Superior temporal gyrus (tissue), 1 donor: ENCODE results near the gene EEF1E1.
"Not testable (repeated sequence)": the region's sequence is repeated elsewhere in the genome, so short reads cannot be mapped to it uniquely, and the experiment has no call there.

Experiments
- DNase-seq: peaks from one replicate; pipeline ENCODE4 v3.0.0-alpha.2; 2016; ENCODE audit errors: extremely low spot score

The EEF1E1 gene

DNA sequence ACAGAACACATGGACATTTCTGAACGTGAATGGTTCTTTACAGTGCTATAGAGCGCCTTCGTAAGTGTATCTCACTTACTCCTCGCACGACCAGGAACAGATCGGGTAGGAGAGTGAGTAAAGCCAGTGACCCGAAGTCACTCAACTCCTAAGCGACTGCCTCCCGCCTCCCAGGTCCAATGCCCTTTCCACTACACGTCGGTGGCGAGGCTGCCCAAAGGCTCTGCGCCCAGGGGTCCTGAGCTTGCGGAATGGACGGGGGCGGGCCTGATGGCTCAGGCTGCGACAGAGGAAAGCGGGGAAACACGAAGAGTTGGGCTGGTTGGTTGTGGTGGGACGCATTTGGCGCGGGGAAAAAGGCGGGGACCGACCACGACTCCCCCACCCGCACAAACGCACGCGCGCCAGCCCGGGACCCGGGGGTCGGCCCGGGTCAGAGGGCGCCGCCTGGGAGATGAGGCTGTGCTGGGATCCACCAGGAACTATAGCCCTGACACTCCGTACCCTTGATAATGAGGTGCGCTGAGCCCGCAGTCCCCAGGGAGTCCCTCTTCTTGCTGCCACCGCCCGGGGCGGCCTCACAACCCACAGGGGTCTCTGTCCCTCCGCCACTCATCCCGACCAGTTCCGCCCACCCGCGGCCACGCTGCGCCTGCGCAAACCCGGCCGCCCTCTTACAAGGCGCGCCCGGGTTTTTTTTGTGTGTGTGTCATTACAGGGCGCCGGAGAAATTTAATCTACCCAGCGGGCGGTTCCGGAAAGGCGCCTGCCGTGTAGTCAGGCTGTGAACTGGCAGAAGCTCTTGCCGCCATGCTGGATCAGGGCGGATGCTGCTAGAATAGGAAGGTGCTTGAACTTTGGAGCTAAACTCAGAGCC lies 38.3 kb downstream of the EEF1E1 start, which contains the start of gene BLOC1S5:
BLOC1S5 (minus strand) TSS at position 629 of the 877 bp plus-strand sequence; CDS start at position 616, 13 bp downstream.
- DNase-seq, result peak; percentile 97

DNA sequence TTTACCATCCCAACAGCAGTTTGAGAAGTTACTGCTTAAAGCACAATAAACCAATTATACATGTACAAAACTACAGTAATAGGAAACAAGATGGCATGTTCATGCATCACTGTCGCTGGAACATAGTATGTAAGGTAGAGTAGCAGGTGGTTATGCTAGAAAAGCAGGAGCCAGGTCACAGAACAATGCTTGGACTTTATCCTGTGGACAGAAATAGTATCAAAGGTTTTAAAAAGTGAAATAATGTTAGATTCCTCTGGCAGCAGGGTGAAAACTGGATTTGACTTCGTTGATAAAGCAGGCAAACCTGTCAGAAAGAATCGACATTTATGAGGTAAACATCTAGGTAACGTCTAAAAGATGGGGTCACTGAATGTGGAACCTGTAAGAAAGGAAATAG lies 40.6 kb downstream of the EEF1E1 start:
- DNase-seq, result no peak

DNA sequence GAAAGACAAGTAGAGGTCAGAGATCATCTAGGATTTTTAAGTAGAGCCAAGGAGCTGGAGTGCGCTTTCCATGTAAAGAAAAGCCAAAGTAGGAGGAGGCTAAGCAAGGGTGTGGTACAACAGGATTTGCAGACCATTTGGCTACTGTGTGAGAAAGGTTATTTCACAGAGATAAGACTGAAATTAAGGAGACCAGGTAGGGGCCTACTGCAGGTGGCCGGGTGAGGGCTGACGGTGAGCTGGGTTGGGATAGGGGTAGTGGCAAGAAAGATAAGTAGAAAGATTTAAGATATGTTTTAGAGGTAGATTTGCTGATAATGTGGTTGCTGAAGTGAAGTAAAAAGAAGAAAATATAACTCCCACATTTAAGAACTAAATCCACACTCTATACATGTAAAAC lies 42.0 kb downstream of the EEF1E1 start:
- no peak for DNase-seq

DNA sequence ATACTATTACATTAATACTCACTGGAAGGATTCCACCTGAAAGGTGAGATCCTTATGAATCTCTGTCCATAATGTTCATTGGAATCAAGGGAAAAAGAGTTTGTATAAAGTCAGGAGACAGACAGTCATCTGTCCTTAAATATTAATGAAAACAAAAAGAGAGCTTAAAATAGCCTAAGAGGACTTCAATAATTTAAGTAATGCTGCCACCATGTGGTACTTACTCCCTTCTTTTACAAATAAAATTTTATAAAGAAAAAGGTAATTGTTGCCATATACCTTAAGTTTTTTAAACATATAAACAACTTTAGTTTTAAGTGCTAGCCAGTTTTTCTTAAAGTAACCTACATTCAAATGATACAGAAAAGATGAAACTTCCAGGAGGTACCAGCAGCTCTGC lies 43.2 kb downstream of the EEF1E1 start:
- peak; percentile 55 for DNase-seq

DNA sequence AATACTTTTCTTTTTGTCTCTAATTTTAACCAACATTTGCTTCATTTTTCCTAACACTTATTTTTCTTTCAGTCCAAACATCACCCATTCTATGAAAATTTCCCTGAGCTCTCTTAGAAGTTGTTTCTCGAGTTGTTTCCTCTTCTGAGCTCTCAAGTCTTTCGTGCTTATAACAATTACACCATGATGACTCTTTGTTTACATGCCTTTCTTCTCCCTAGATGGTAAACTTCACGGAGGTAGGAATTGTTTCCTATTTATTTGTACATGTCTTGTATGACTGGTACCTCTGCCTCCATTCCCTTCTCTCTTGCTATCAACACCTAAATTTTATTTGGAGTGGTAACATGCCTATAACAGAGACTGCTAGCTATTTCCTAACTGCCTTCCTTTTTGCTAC lies 44.6 kb downstream of the EEF1E1 start:
- DNase-seq, result no peak

DNA sequence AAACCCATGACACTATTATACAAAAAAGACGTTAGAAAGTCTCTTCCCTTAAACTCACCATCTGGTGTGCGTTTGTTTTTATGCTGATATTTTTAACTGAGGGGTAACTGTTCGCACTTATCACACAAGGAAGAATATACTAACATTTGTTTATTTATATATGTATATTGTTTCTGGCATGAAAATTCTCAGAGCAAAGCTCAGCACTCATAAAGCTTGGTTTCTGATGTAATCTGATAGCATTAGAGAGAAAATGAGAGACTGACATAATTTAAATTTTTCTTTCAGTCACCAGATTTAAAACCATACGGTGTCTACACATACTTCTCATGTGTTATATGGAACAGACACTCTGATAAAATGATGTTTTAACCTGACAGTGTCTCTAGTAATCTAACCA lies 45.1 kb downstream of the EEF1E1 start:
- no peak for DNase-seq

DNA sequence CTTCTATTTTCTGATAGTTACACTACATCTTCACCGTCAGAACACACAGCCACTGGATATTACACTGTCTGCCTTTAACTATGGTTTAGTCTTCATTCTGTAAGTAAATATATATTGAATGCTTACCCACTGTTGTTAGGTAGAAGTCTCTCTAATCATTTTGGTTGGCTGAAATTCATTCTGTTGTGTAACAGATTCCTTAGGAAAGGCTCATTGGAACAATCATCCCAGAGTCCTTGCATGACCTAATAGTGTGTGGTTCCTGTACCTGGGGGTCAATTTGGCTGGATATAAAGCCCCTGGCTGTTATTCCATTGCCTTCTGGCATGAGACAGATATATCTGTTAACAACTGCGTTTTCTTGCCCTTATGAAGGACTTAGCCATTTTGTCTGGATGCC lies 48.1 kb downstream of the EEF1E1 start:
- DNase-seq, result no peak

DNA sequence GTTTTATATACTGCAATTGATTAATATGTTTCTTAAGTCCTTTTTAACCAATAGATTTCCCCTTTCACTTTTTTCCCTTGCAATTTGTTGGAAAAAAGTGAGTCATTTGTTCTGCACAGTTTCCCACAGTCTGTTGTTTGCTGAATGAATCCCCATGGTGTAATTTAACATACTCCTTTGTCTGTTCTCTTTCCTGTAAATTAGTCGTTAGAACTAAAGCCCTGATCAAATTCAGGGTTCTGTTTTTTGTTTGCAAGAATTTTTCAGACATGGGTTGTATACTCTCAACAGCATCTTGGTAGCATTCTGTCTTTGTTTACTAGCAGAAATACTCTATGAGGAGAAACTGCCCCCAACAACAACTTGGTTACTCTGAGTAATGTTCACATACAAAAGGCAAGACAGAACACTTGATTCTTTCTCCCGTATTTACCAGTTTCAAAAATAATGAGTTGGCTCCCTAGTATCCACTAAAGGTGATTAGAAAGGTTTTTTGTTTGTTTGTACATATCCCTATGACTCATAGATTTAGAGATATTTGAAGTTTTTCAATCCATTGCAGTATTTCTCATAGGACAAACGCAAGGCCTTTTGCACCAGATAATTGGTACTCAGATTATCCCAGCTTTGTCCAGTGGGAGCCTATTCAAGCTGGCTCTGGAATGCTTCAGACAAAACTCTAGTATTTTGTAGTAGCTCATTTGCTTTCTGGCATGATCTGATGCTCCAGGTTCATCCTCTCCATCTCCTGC lies 54.6 kb downstream of the EEF1E1 start:
- no peak for DNase-seq

DNA sequence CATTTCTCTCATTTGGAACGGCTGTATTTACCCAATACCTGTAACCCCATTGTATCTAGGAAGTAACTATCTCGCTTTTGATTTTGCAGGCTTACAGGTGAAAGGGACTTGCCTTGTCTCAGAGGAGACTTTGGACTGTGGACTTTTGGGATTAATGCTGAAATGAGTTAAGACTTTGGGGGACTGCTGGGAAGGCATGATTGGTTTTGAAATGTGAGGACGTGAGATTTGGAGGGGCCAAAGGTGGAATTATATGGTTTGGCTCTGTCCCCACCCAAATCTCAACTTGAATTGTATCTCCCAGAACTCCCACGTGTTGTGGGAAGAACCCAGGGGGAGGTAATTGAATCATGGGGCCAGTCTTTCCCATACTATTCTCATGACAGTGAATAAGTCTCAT lies 56.6 kb downstream of the EEF1E1 start:
- DNase-seq, result not testable (repeated sequence)

DNA sequence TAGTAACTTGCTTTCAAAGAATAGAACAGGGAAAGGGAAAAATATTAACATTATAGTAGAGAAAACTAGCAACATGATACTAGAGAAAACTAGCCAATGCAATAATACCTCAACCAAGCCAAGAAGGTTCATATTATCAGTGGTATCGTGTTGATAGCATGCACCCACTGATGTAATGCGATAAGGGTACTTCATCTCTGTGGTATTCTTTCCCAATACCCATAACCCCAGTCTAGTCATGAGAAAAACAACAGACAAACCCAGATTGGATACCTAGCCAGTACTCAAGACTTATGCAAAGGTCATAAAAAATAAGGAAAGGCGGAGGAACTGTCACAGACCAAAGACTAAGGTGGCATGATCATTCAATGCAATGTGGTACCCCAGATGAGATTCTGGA lies 59.1 kb downstream of the EEF1E1 start:
- no peak for DNase-seq

DNA sequence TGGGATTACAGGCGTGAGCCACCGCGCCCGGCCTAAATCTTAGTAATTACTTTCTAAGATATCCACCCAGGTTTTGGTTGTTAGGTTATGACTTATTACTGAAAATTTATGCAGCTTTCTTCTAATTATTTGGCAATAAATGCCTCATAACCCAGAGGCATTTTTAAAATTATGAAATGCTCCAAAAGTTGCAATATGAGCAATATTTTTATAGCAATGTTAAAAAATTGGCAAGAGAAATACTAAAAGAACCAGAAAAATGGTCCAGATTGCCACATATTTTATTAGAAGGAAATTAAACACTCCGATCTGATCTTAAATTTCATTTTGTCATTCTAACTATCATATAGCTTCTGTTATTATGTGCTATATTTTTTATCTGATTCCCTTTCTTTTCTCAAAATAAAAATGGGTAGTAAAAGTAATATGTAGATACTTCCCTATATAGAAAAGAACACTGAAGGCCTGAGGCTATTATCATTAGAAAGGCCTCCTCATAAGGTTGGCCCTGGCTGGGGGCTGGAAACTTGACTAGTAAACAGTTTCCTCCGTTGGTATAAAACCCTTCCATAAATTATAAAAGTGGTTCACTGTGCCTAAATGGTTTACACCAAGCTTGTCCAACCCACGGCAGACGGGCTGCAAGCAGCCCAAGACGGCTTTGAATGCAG lies 60.3 kb downstream of the EEF1E1 start:
- DNase-seq, result no peak

DNA sequence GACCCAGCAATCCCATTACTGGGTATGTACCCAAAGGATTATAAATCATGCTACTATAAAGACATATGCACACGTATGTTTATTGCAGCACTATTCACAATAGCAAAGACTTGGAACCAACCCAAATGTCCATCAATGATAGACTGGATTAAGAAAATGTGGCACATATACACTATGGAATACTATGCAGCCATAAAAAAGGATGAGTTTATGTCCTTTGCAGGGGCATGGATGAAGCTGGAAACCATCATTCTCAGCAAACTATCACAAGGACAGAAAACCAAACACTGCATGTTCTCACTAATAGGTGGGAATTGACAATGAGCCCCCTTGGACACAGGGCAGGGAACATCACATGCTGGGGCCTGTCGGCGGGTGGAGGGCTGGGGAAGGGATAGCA lies 68.2 kb downstream of the EEF1E1 start:
- not testable (repeated sequence) for DNase-seq

DNA sequence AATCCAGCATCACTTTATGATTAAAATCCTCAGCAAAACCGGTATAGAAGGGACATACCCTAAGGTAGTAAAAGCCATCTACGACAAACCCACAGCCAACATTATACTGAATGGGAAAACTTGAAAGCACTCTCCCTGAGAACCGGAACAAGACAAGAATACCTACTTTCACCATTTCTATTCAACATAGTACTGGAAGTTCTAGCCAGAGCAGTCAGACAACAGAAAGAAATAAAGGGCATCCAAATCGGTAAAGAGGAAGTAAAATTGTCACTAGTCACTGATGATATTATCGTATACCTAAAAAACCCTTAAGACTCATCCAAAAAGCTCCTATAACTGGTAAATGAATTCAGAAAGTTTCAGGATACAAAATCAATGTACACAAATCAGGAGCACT lies 71.4 kb downstream of the EEF1E1 start:
- no peak for DNase-seq
